Heart right ventricle (tissue), 16 donors: ENCODE measurements around the gene TGFBR3L. TPM values are rescaled to one million over a fixed set of nuclear protein-coding genes. Genes with fewer than 3 reads are reported as not detected.

Experiments used
- ATAC-seq, 8 donors: fragments of 200-7000 bp; cut with Tn5 transposase; one replicate each; pipeline ENCODE4 v1.9.1; 2020; ENCODE audit warnings: mild to moderate bottlenecking in 8 of 8, moderate library complexity in 8 of 8, moderate number of reproducible peaks in 1 of 8
- DNase-seq, 2 donors: peaks; one replicate each; pipeline ENCODE4 v3.0.0-alpha.2; 2020
- H3K27ac ChIP-seq, 10 donors: fragments of 200-600 bp; sonication (generic) in 2 of 10; one replicate each; pipeline versions ENCODE4 v1.5.0 to v1.8.0; 2020 to 2022; ENCODE audit warnings: mild to moderate bottlenecking in 3 of 10
- H3K27me3 ChIP-seq, 7 donors: fragments of 200-600 bp; one replicate each; pipeline ENCODE4 v1.8.0; 2021 to 2022; ENCODE audit warnings: mild to moderate bottlenecking in 2 of 7
- H3K36me3 ChIP-seq, 9 donors: fragments of 200-600 bp; sonication (generic) in 1 of 9; one replicate each; pipeline versions ENCODE4 v1.5.0 to v1.8.0; 2020 to 2022; ENCODE audit warnings: mild to moderate bottlenecking in 2 of 9
- H3K4me1 ChIP-seq, 9 donors: fragments of 200-600 bp; sonication (generic) in 1 of 9; one replicate each; pipeline versions ENCODE4 v1.5.0 to v1.8.0; 2020 to 2022; ENCODE audit warnings: mild to moderate bottlenecking in 4 of 9
- H3K4me3 ChIP-seq, 10 donors: fragments of 200-600 bp; sonication (generic) in 2 of 10; one replicate each; pipeline versions ENCODE4 v1.5.0 to v1.8.0; 2020 to 2022; ENCODE audit warnings: mild to moderate bottlenecking in 7 of 10, moderate library complexity in 2 of 10
- H3K9me3 ChIP-seq, 11 donors: fragments of 200-600 bp in 10 of 11; sonication (generic) in 2 of 11; one replicate each; pipeline versions ENCODE4 v1.5.0 to v1.8.0; 2013 to 2022; ENCODE audit warnings: mild to moderate bottlenecking in 2 of 11, control low read depth in 1 of 11, moderate library complexity in 1 of 11
- CTCF ChIP-seq, 9 donors: fragments of 200-600 bp; sonication (generic) in 2 of 9; IDR thresholded peaks; one replicate each; pipeline versions ENCODE4 v1.5.0 to v1.8.0; 2021 to 2022; ENCODE audit warnings: antibody characterized with exemption in 9 of 9, mild to moderate bottlenecking in 5 of 9, moderate library complexity in 1 of 9
- WGBS, 2 donors: extraction: QIAGEN DNeasy Blood & Tissue Kit; methylation state at CpG; one replicate each; pipeline ENCODE4 v1.1.7; 2013; ENCODE audit warnings: inconsistent platforms in 1 of 2; 5-methylcytosine and 5-hydroxymethylcytosine counted together
- intact Hi-C, 10 donors: fragments of 100-400 bp; cut with DNase I; formaldehyde crosslinking; loops; one replicate each; pipeline versions ENCODE4 v1.11.1 to v1.14.2; 2022
- polyA plus RNA-seq, 2 donors: library from polyadenylated mRNA; stranded (reverse); fragments of 200-250 nt; gene quantifications; one replicate each; pipeline ENCODE4 v1.2.3, GENCODE V29; 2013
- total RNA-seq, 10 donors: library from RNA; stranded (reverse); fragmentation: NEBNext Ultra II Directional in 3 of 10; extraction: Animal tissue kit (Norgen Biotek cat#: 25700) in 3 of 10; gene quantifications; one replicate each; pipeline versions ENCODE4 v1.2.1 to v1.2.4, GENCODE V29; 2021 to 2023
- donor health status: Arrhythmogenic right ventricular cardiomyopathy.
- donor health status: ischemic (EF 13 %, LVEDD 7.1; RV severe dilation, severe dysfunction).
- donor health status: healthy with polysubstance abuse.
- donor health status: DM: no; HTN: yes; CAD: no.
- donor health status: DM: no; HTN: no; CAD: no.
- donor health status: ischemic (EF 25% LVEDD 6.9; RV normal size, moderate dysfunction).
- donor health status: ischemic (EF 25% LVEDD 5.7; RV mildly dilated, moderate dysfunction).
- donor health status: healthy.
- donor health status: DM: yes; HTN: yes; CAD: no.
- donor health status: Ischemic cardiomyopathy.
- donor health status: ischemic (EF 35%, LVEDD 5.7; RV mildly dilated, moderate dysfunction).
- donor health status: nonischemic (EF 11% LVEDD 7.7; RV severe dilation, severe dysfunction).
- donor health status: DM: yes; HTN: yes; CAD: no.
- donor health status: PGD.
- donor health status: ischemic (EF 29% LVEDD 5.4; RV normal size, mild dysfunction).
- donor health status: nonischemic (EF 23%, LVEDD 6.1; RV moderate dilation, normal function).

Gene TGFBR3L
- total and polyA plus RNA-seq, 12 donors, result 1.1 to 11.6 (median 4.1) TPM

DNA sequence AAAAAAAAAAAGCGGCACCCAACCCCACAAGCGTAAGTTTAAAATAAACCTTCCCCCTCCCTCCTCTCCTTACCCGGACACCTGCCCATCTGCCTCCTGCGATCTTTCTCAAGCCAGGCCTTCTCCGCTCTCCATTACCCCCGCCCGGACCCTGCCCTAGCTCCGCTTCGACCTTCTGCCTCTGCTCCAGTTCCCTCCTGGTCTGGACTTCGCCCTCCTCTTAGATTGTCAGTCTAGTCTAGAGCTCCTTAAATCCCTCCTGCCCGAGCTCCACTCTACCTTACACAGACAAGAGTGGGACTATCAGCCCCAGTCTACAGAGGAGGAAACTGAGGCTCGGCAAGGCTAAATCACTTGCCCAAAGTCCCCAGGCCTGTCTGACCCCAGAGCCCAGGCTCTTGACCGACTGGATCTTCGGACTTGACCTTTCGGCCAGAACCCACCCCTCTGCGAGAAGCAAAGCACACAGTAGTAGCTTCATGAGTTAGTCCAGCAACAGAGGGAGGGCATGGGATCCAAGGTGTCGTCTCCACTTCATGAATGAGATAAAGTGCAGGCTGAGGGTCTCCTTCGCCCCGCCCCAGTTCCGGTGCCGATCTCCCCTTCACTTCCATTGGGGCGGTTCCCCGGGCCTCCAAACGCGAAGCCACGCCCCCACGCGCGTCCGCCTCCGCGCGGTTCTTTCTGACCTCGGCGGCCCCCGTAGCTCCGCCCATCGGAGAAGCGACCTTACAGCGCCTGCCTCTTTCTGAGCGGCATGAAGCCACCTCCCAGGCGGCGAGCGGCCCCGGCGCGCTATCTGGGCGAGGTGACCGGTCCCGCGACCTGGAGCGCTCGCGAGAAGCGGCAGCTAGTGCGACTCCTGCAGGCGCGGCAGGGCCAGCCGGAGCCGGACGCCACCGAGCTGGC is 5.2 kb downstream of the TGFBR3L start, which contains the start of gene SNAPC2:
TSS of gene SNAPC2 (plus strand) at position 729 of the 909 bp plus-strand sequence. CDS start at position 758, 29 bp downstream.
- peak; percentile 97 for DNase-seq
- H3K4me1 ChIP-seq, result peaks cover 12 to 71% (median 45%) of the 10 kb centered on the region in 9 donors
- H3K9me3 ChIP-seq, result no peaks in the 10 kb centered on the region
- TF ChIP-seq CTCF (IDR thresholded peaks at IDR 0.05), result peak in 2 of 9 donors; percentile 26 to 27
- peak within 1 kb of the TSS; percentile 66 to 94 (median 88) for H3K27ac ChIP-seq
- H3K4me3 ChIP-seq, result peak within 1 kb of the TSS; percentile 55 to 90 (median 76)
- peaks cover 11 to 50% (median 43%) of the 10 kb centered on the region in 7 donors for H3K27me3 ChIP-seq
- intact Hi-C loops, result loop anchor here in 5 of 10 donors (1.0 to 10.0 kb wide), 5 partner anchors 17 to 332 kb away; partner anchors contain the start of gene MAP2K7 (in 1 of the 5)
- H3K36me3 ChIP-seq, result peaks cover 0 to 18% (median 11%) of the 10 kb centered on the region in 9 donors
- peak; percentile 61 to 78 (median 74) for ATAC-seq
- WGBS, 2 donors, result 5 to 8% methylated on average over 62 of the region's 62 CpGs

- H3K36me3 ChIP-seq, result peaks cover 0 to 18% (median 11%) of the 10 kb centered on the region in 9 donors
- 1% methylated on average over 56 to 62 of the region's 62 CpGs for WGBS, 2 donors
- H3K9me3 ChIP-seq, result no peaks in the 10 kb centered on the region
- DNase-seq (peak; percentile 99 to 100), ATAC-seq (peak; percentile 84 to 94 (median 89))
- intact Hi-C loops, result loop anchor here in 5 of 10 donors (1.0 to 10.0 kb wide), 5 partner anchors 17 to 332 kb away; partner anchors contain the start of gene MAP2K7 (in 1 of the 5)
- H3K4me3 ChIP-seq, result peak overlapping the region; percentile 55 to 90 (median 76)
- TF ChIP-seq CTCF (IDR thresholded peaks at IDR 0.05), result no peak
- peak overlapping the region; percentile 66 to 94 (median 88) for H3K27ac ChIP-seq
- peaks cover 9 to 48% (median 35%) of the 10 kb centered on the region in 7 donors for H3K27me3 ChIP-seq
- H3K4me1 ChIP-seq, result peaks cover 12 to 72% (median 45%) of the 10 kb centered on the region in 9 donors
Measured at GRCh38 chr19:7920519-7921301, 6.1 kb downstream of the TGFBR3L start.

GRCh38 chr19:7921302-7921966 is 6.8 kb downstream of the TGFBR3L start:
- intact Hi-C loops, result loop anchor here in 5 of 10 donors (5.0 to 10.0 kb wide), 4 partner anchors 64 to 331 kb away; no protein-coding TSS in a partner anchor
- no peak for ATAC-seq
- TF ChIP-seq CTCF (IDR thresholded peaks at IDR 0.05), result no peak
- Histone ChIP-seq H3K9me3 (no peaks in the 10 kb centered on the region), H3K4me3 (peak overlapping the region; percentile 26 to 88 (median 56)), H3K27me3 (peaks cover 4 to 40% (median 28%) of the 10 kb centered on the region in 7 donors), H3K4me1 (peaks cover 16 to 69% (median 43%) of the 10 kb centered on the region in 9 donors), H3K27ac (peak overlapping the region in 9 of 10 donors; percentile 59 to 83 (median 76)), H3K36me3 (peaks cover 0 to 18% (median 11%) of the 10 kb centered on the region in 9 donors)
- 50 to 56% methylated on average over 17 of the region's 17 CpGs for WGBS, 2 donors
- DNase-seq, result no peak
